Neutrophil (primary cell): ENCODE data around the gene GET4.
A peak's percentile ranks its signal among the peaks of the same experiment; 100 is the strongest.
"Not testable (repeated sequence)": the region's sequence is repeated elsewhere in the genome, so short reads cannot be mapped to it uniquely, and the experiment has no call there.

ENCODE experiments used
- H3K27ac ChIP-seq: fragments of 200-600 bp; sonication (generic); 2 replicates; pipeline ENCODE4 v1.5.1; 2016; ENCODE audit warnings: mild to moderate bottlenecking, moderate library complexity
- H3K27me3 ChIP-seq: fragments of 200-600 bp; sonication (generic); 2 replicates; pipeline ENCODE4 v1.6.0; 2016; ENCODE audit warnings: mild to moderate bottlenecking
- H3K36me3 ChIP-seq: fragments of 200-600 bp; sonication (generic); 2 replicates; pipeline ENCODE4 v1.5.1; 2017
- H3K4me1 ChIP-seq, 2 experiments: fragments of 200-600 bp in 1 of 2; sonication (generic) in 1 of 2; 1 replicate in 1 of 2; 2 replicates in 1 of 2; pipeline versions ENCODE4 v1.5.1 to v1.6.1; 2013 to 2016; ENCODE audit warnings: low read depth in 1 of 2, low read length in 1 of 2, mild to moderate bottlenecking in 1 of 2, moderate library complexity in 1 of 2; ENCODE audit not compliant: control insufficient read depth in 1 of 2, insufficient read depth in 1 of 2
- H3K4me3 ChIP-seq, 2 experiments: fragments of 200-600 bp in 1 of 2; sonication (generic) in 1 of 2; 1 replicate in 1 of 2; 2 replicates in 1 of 2; pipeline ENCODE4 v1.5.1; 2013 to 2016; ENCODE audit warnings: low read depth in 1 of 2, low read length in 1 of 2, mild to moderate bottlenecking in 1 of 2, moderate library complexity in 1 of 2
- H3K9me3 ChIP-seq: fragments of 200-600 bp; sonication (generic); 2 replicates; pipeline ENCODE4 v1.5.1; 2016
- CTCF ChIP-seq: fragments of 200-600 bp; sonication (generic); IDR thresholded peaks from 2 replicates; pipeline ENCODE4 v1.5.1; 2016; ENCODE audit warnings: antibody characterized with exemption

Gene GET4

GRCh38 chr7:922334-923107, 46.2 kb downstream of the GET4 start:
- peak overlapping the region; percentile 74 for H3K27ac ChIP-seq
- H3K4me3 ChIP-seq: peak overlapping the region; percentile 47 to 57
- no peak for TF ChIP-seq CTCF
- H3K36me3 ChIP-seq: peaks cover 42% of the 10 kb centered on the region
- H3K27me3 ChIP-seq: peaks cover 23% of the 10 kb centered on the region
- peaks cover 18 to 29% of the 10 kb centered on the region in 2 experiments for H3K4me1 ChIP-seq
- no peaks in the 10 kb centered on the region for H3K9me3 ChIP-seq

DNA sequence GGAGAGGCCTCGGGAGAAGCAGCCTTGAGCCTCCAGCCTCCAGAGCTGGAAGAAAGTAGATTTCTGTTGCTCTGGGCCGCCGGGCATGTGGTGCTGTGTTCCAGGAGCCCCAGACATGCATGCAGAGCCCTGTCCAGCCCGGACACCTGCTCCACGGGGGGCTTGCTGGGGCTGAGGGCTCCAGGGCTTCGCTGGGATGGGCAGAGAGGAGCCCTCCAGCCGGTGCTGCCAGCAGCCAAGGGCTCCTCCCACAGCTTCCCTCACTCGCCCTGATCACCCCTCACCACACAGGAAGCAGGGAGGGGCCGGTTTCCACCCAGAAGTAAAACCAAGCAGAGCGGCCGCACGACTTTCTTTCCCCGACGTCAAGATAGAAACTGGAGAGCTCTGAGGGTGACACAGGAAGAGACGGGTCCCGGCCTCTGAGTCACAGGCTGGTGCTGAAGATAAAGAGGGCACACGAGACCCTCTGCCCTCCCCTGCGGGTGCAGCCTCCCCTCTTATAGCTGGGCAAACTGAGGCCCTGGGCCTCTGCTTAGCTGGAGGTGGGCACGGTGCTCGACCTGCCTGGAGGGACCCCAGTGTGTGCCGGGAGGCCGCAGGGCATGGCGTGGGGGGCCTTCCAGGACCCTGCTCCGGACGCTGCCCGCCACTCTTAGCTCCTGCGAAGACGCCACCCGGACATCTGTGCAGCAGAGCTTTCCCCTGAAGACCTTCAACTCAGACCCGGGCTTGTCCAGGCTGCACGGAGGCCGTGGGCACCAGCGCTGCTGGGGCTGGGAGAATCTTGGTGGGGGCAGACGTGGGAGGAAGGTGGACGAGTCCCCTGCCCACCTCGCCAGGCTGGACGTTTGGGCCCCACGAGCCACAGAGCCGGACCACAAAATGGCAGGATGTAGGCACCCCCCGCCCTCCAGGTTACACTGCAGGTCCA, 47.0 kb downstream of the GET4 start:
- Histone ChIP-seq H3K27me3 (peaks cover 23% of the 10 kb centered on the region), H3K4me3 (peak overlapping the region; percentile 47 to 57), H3K9me3 (no peaks in the 10 kb centered on the region), H3K4me1 (peaks cover 22 to 34% of the 10 kb centered on the region in 2 experiments), H3K36me3 (peaks cover 35% of the 10 kb centered on the region), H3K27ac (peak overlapping the region; percentile 74)
- no peak for TF ChIP-seq CTCF

DNA sequence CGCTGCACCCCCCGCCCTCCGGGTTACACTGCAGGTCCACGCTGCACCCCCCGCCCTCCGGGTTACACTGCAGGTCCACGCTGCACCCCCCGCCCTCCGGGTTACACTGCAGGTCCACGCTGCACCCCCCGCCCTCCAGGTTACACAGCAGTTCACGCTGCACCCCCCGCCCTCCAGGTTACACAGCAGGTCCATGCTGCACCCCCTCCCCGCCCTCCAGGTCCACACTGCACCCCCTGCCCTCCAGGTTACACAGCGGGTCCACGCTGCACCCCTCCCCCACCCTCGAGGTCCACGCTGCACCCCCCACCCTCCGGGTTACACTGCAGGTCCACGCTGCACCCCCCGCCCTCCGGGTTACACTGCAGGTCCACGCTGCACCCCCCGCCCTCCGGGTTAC, 47.7 kb downstream of the GET4 start:
- not testable (repeated sequence) for H3K27ac ChIP-seq, H3K9me3 ChIP-seq, H3K4me3 ChIP-seq
- Histone ChIP-seq H3K27me3 (peaks cover 23% of the 10 kb centered on the region), H3K36me3 (peaks cover 34% of the 10 kb centered on the region), H3K4me1 (peaks cover 29 to 41% of the 10 kb centered on the region in 2 experiments)

DNA sequence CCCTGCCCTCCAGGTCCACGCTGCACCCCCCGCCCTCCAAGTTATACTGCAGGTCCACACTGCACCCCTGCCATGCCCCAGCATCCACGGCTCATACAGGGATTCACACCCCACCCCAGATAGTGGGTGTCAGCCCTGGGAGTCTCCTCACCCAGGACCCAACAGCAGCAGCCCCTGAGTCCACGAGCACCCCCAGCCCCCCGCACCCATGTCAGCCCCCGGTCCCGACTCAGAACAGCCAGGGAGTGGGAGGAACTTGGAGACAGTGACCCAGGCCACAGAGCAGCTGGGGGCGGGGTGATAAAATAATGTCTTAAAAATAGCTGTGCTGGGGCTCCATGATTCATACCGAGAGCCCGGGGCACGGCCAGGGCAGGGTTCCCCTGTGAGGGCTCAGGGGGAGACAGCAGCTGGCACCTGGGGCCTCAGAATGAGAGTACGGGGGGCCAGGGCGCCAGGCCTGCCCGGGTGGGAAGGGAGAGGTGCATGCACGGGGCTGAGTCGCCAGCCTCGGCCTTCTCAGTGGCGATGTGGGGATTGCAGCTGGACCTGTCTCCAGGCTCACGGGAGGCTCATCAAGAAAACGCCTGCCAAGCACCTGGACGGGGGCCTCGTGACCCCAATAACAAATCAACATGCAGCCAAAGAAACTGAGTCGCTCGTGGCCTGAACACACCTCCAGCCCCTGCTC, 48.3 kb downstream of the GET4 start:
- no peak overlapping the region for H3K27ac ChIP-seq
- H3K27me3 ChIP-seq: peaks cover 23% of the 10 kb centered on the region
- peaks cover 33 to 41% of the 10 kb centered on the region in 2 experiments for H3K4me1 ChIP-seq
- no peaks in the 10 kb centered on the region for H3K9me3 ChIP-seq
- H3K36me3 ChIP-seq: peaks cover 30% of the 10 kb centered on the region
- no peak for TF ChIP-seq CTCF
- no peak overlapping the region for H3K4me3 ChIP-seq

- no peak overlapping the region for H3K27ac ChIP-seq
- TF ChIP-seq CTCF: no peak
- peaks cover 26% of the 10 kb centered on the region for H3K36me3 ChIP-seq
- no peaks in the 10 kb centered on the region for H3K9me3 ChIP-seq
- no peak overlapping the region for H3K4me3 ChIP-seq
- H3K4me1 ChIP-seq: peaks cover 35 to 43% of the 10 kb centered on the region in 2 experiments
- H3K27me3 ChIP-seq: peaks cover 23% of the 10 kb centered on the region
Observed at GRCh38 chr7:925601-926000, 49.2 kb downstream of the GET4 start.
